Left ventricle myocardium inferior (tissue), 1 donor: ENCODE results near the gene CLIC5. TPM values are rescaled to one million over a fixed set of nuclear protein-coding genes. Genes with fewer than 3 reads are reported as not detected.

Experiments used
- DNase-seq: peaks from one replicate; pipeline ENCODE4 v3.0.0-alpha.2; 2020
- H3K27ac ChIP-seq: fragments of 200-600 bp; replicated peaks from 2 replicates; pipeline ENCODE4 v1.8.0; 2021
- H3K27me3 ChIP-seq: fragments of 200-600 bp; 2 replicates; pipeline ENCODE4 v1.8.0; 2021; ENCODE audit warnings: low read depth
- H3K36me3 ChIP-seq: fragments of 200-600 bp; 2 replicates; pipeline ENCODE4 v1.8.0; 2021
- H3K4me1 ChIP-seq: fragments of 200-600 bp; 2 replicates; pipeline ENCODE4 v1.8.0; 2021
- H3K4me3 ChIP-seq: fragments of 200-600 bp; 2 replicates; pipeline ENCODE4 v1.8.0; 2021; ENCODE audit warnings: mild to moderate bottlenecking, moderate library complexity
- H3K9me3 ChIP-seq: fragments of 200-600 bp; replicated peaks from 2 replicates; pipeline ENCODE4 v1.8.0; 2021
- CTCF ChIP-seq: fragments of 200-600 bp; IDR thresholded peaks from 2 replicates; pipeline ENCODE4 v1.8.0; 2021; ENCODE audit warnings: antibody characterized with exemption, mild to moderate bottlenecking, borderline replicate concordance
- intact Hi-C: fragments of 100-400 bp; cut with micrococcal nuclease; formaldehyde crosslinking; loops from one replicate; pipeline ENCODE4 v1.11.0; 2022
- total RNA-seq: library from RNA; stranded (reverse); fragmentation: NEBNext Ultra II Directional; extraction: Animal tissue kit (Norgen Biotek cat#: 25700); gene quantifications from one replicate; pipeline ENCODE4 v1.2.1, GENCODE V29; 2021
- donor health status: DM: no; HTN: yes; CAD: no; lungs with severe emphysema.

Gene CLIC5
- total RNA-seq, 1 donor from 2014 or later, result 285 TPM

GRCh38 chr6:46052479-46052878, 36.8 kb upstream of the CLIC5 start:
- H3K4me3 ChIP-seq, result no peak overlapping the region
- intact Hi-C loops, result no loop called here
- no peaks in the 10 kb centered on the region for H3K27me3 ChIP-seq
- H3K36me3 ChIP-seq, result no peaks in the 10 kb centered on the region
- H3K27ac ChIP-seq, result peak overlapping the region; percentile 87
- no peak for TF ChIP-seq CTCF
- H3K4me1 ChIP-seq, result peaks cover 40% of the 10 kb centered on the region
- peaks cover 4% of the 10 kb centered on the region for H3K9me3 ChIP-seq
- no peak for DNase-seq

- intact Hi-C loops, result no loop called here
- H3K27ac ChIP-seq, result peak overlapping the region; percentile 87
Measured at GRCh38 chr6:46051962-46052361, 36.3 kb upstream of the CLIC5 start.

GRCh38 chr6:46050845-46051405, 35.3 kb upstream of the CLIC5 start:
- intact Hi-C loops, result no loop called here
- no peak for TF ChIP-seq CTCF
- peaks cover 49% of the 10 kb centered on the region for H3K4me1 ChIP-seq

More at GRCh38 chr6:46051962-46052361, 36.3 kb upstream of the CLIC5 start:
- no peak overlapping the region for H3K4me3 ChIP-seq
- no peak for TF ChIP-seq CTCF
- peaks cover 42% of the 10 kb centered on the region for H3K4me1 ChIP-seq
- no peaks in the 10 kb centered on the region for H3K36me3 ChIP-seq
- DNase-seq, result no peak
- no peaks in the 10 kb centered on the region for H3K27me3 ChIP-seq
- H3K9me3 ChIP-seq, result no peaks in the 10 kb centered on the region

GRCh38 chr6:46048646-46049297, 33.1 kb upstream of the CLIC5 start:
- peaks cover 57% of the 10 kb centered on the region for H3K4me1 ChIP-seq
- H3K4me3 ChIP-seq, result no peak overlapping the region
- H3K27me3 ChIP-seq, result no peaks in the 10 kb centered on the region
- no peak overlapping the region for H3K27ac ChIP-seq
- DNase-seq, result no peak
- no peaks in the 10 kb centered on the region for H3K36me3 ChIP-seq
- intact Hi-C loops, result no loop called here
- H3K9me3 ChIP-seq, result no peaks in the 10 kb centered on the region
- no peak for TF ChIP-seq CTCF

More at GRCh38 chr6:46050845-46051405, 35.3 kb upstream of the CLIC5 start:
- DNase-seq, result no peak
- Histone ChIP-seq H3K36me3 (no peaks in the 10 kb centered on the region), H3K27me3 (no peaks in the 10 kb centered on the region), H3K4me3 (no peak overlapping the region), H3K9me3 (no peaks in the 10 kb centered on the region), H3K27ac (no peak overlapping the region)

- peaks cover 57% of the 10 kb centered on the region for H3K4me1 ChIP-seq
- H3K4me3 ChIP-seq, result no peak overlapping the region
- H3K27ac ChIP-seq, result no peak overlapping the region
- H3K9me3 ChIP-seq, result no peaks in the 10 kb centered on the region
- TF ChIP-seq CTCF, result no peak
- intact Hi-C loops, result no loop called here
- no peaks in the 10 kb centered on the region for H3K36me3 ChIP-seq
- no peaks in the 10 kb centered on the region for H3K27me3 ChIP-seq
- no peak for DNase-seq
Measured at GRCh38 chr6:46046558-46047174, 31.0 kb upstream of the CLIC5 start.
